ENCODE data around the gene ETF1.

DNA sequence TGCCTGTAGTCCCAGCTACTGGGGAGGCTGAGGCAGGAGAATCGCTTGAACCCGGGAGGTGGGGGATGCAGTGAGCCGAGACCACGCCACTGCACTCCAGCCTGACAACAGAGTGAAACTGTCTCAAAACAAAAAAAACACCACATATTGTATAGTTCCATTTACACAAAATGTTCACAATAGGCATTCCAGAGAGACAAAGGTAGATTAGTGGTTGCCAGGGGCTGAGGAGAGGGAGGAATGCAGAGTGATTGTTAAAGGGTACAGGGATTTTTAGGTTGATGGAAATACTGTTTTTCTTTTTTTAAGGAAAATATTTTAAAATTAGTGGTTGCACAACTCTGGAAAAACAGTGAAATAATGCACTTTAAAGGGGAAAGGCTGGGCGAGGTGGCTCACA, 19.6 kb downstream of the ETF1 start:
- TF ChIP-seq CTCF (conservative IDR thresholded peaks at IDR 0.05; ENCODE audit: low read depth, low read length): no peak
- no peak for TF ChIP-seq EZH2 (IDR thresholded peaks at IDR 0.05; ENCODE audit: low read length, unreplicated experiment)
- TF ChIP-seq EZH2phosphoT487 (IDR thresholded peaks at IDR 0.05; ENCODE audit: borderline replicate concordance, low read length): no peak

Data from PC-3 (cell line).